Measurements from ENCODE around the gene EFCAB6. TPM values are rescaled to one million over a fixed set of nuclear protein-coding genes. Genes with fewer than 3 reads are reported as not detected.
A peak's percentile ranks its signal among the peaks of the same experiment; 100 is the strongest.

EFCAB6 gene
- polyA plus RNA-seq (2012; ENCODE audit: missing spikeins), result 0.25 TPM

- FAIRE-seq (peak; percentile 97), DNase-seq (ENCODE audit: insufficient read length) (peak; percentile 84)
- TF ChIP-seq TAF1 (IDR thresholded peaks at IDR 0.05; ENCODE audit: borderline replicate concordance, low read depth, low read length), result peak; percentile 69
- TF ChIP-seq POLR2A (IDR thresholded peaks at IDR 0.05; ENCODE audit: low read depth, low read length), result peak; percentile 77
- TF ChIP-seq POLR2AphosphoS5 (IDR thresholded peaks at IDR 0.05; ENCODE audit: low read depth, low read length), result peak; percentile 76
These were observed at the start of gene EFCAB6 for GRCh38 chr22:43812149-43812842. Gene EFCAB6, minus strand, starts transcription at chr22:43812305. Its CDS starts 29,987 bp downstream, at chr22:43782318.

GRCh38 chr22:43861529-43861928 is 49.4 kb upstream of the EFCAB6 start:
- DNase-seq (ENCODE audit: insufficient read length) (no peak), FAIRE-seq (no peak)
- TF ChIP-seq TAF1 (IDR thresholded peaks at IDR 0.05; ENCODE audit: borderline replicate concordance, low read depth, low read length), result no peak
- no peak for TF ChIP-seq POLR2AphosphoS5 (IDR thresholded peaks at IDR 0.05; ENCODE audit: low read depth, low read length)
- TF ChIP-seq POLR2A (IDR thresholded peaks at IDR 0.05; ENCODE audit: low read depth, low read length), result no peak

- FAIRE-seq (no peak), DNase-seq (ENCODE audit: insufficient read length) (no peak)
- no peak for TF ChIP-seq POLR2AphosphoS5 (IDR thresholded peaks at IDR 0.05; ENCODE audit: low read depth, low read length)
- TF ChIP-seq POLR2A (IDR thresholded peaks at IDR 0.05; ENCODE audit: low read depth, low read length), result no peak
- no peak for TF ChIP-seq TAF1 (IDR thresholded peaks at IDR 0.05; ENCODE audit: borderline replicate concordance, low read depth, low read length)
These were observed 48.7 kb upstream of the EFCAB6 start for GRCh38 chr22:43860831-43861230.

- no peak for DNase-seq (ENCODE audit: insufficient read length)
- no peak for TF ChIP-seq POLR2AphosphoS5 (IDR thresholded peaks at IDR 0.05; ENCODE audit: low read depth, low read length)
- TF ChIP-seq TAF1 (IDR thresholded peaks at IDR 0.05; ENCODE audit: borderline replicate concordance, low read depth, low read length), result no peak
- no peak for TF ChIP-seq POLR2A (IDR thresholded peaks at IDR 0.05; ENCODE audit: low read depth, low read length)
- no peak for FAIRE-seq
These were observed 48.0 kb upstream of the EFCAB6 start for GRCh38 chr22:43860126-43860525.

- DNase-seq (ENCODE audit: insufficient read length) (no peak), FAIRE-seq (no peak)
- TF ChIP-seq TAF1 (IDR thresholded peaks at IDR 0.05; ENCODE audit: borderline replicate concordance, low read depth, low read length) (no peak), POLR2A (IDR thresholded peaks at IDR 0.05; ENCODE audit: low read depth, low read length) (no peak), POLR2AphosphoS5 (IDR thresholded peaks at IDR 0.05; ENCODE audit: low read depth, low read length) (no peak)
These were observed 47.5 kb upstream of the EFCAB6 start for GRCh38 chr22:43859621-43860020.

GRCh38 chr22:43859176-43859575 is 47.1 kb upstream of the EFCAB6 start:
- FAIRE-seq, result no peak

GRCh38 chr22:43858156-43858895 is 46.2 kb upstream of the EFCAB6 start:
- no peak for FAIRE-seq
- no peak for TF ChIP-seq TAF1 (IDR thresholded peaks at IDR 0.05; ENCODE audit: borderline replicate concordance, low read depth, low read length)
- DNase-seq (ENCODE audit: insufficient read length), result no peak

More at GRCh38 chr22:43859176-43859575, 47.1 kb upstream of the EFCAB6 start:
- DNase-seq (ENCODE audit: insufficient read length), result no peak
- no peak for TF ChIP-seq POLR2A (IDR thresholded peaks at IDR 0.05; ENCODE audit: low read depth, low read length)
- TF ChIP-seq POLR2AphosphoS5 (IDR thresholded peaks at IDR 0.05; ENCODE audit: low read depth, low read length), result no peak
- no peak for TF ChIP-seq TAF1 (IDR thresholded peaks at IDR 0.05; ENCODE audit: borderline replicate concordance, low read depth, low read length)

GRCh38 chr22:43857367-43857766 is 45.3 kb upstream of the EFCAB6 start:
- TF ChIP-seq TAF1 (IDR thresholded peaks at IDR 0.05; ENCODE audit: borderline replicate concordance, low read depth, low read length) (no peak), POLR2A (IDR thresholded peaks at IDR 0.05; ENCODE audit: low read depth, low read length) (no peak), POLR2AphosphoS5 (IDR thresholded peaks at IDR 0.05; ENCODE audit: low read depth, low read length) (no peak)
- FAIRE-seq (no peak), DNase-seq (ENCODE audit: insufficient read length) (no peak)

- DNase-seq (ENCODE audit: insufficient read length) (no peak), FAIRE-seq (no peak)
- no peak for TF ChIP-seq TAF1 (IDR thresholded peaks at IDR 0.05; ENCODE audit: borderline replicate concordance, low read depth, low read length)
- TF ChIP-seq POLR2A (IDR thresholded peaks at IDR 0.05; ENCODE audit: low read depth, low read length), result no peak
- TF ChIP-seq POLR2AphosphoS5 (IDR thresholded peaks at IDR 0.05; ENCODE audit: low read depth, low read length), result no peak
These were observed 43.3 kb upstream of the EFCAB6 start for GRCh38 chr22:43855431-43855830.

GRCh38 chr22:43854786-43855271 is 42.7 kb upstream of the EFCAB6 start:
- DNase-seq (ENCODE audit: insufficient read length), result no peak
- no peak for FAIRE-seq
- TF ChIP-seq POLR2AphosphoS5 (IDR thresholded peaks at IDR 0.05; ENCODE audit: low read depth, low read length) (no peak), POLR2A (IDR thresholded peaks at IDR 0.05; ENCODE audit: low read depth, low read length) (no peak), TAF1 (IDR thresholded peaks at IDR 0.05; ENCODE audit: borderline replicate concordance, low read depth, low read length) (no peak)

- no peak for FAIRE-seq
- no peak for TF ChIP-seq POLR2A (IDR thresholded peaks at IDR 0.05; ENCODE audit: low read depth, low read length)
- TF ChIP-seq TAF1 (IDR thresholded peaks at IDR 0.05; ENCODE audit: borderline replicate concordance, low read depth, low read length), result no peak
- no peak for TF ChIP-seq POLR2AphosphoS5 (IDR thresholded peaks at IDR 0.05; ENCODE audit: low read depth, low read length)
- no peak for DNase-seq (ENCODE audit: insufficient read length)
These were observed 42.1 kb upstream of the EFCAB6 start for GRCh38 chr22:43854121-43854785.
